Body of pancreas (tissue), 4 donors: ENCODE results near the gene QRFPR.

Experiments
- POLR2A ChIP-seq, 3 donors: fragments of 450-650 bp; IDR thresholded peaks; one replicate each; pipeline ENCODE4 v1.6.1; 2016; ENCODE audit warnings: antibody characterized with exemption in 3 of 3, mild to moderate bottlenecking in 2 of 3
- TF ChIP-seq, protein P1 (sequence below), 7 experiments: fragments of 450-650 bp in 4 of 7; fragments of 200-600 bp in 3 of 7; sonication (generic) in 3 of 7; IDR thresholded peaks; one replicate each; pipeline ENCODE4 v1.5.1; 2016 to 2019; ENCODE audit warnings: antibody characterized with exemption in 7 of 7

- TF ChIP-seq, protein P1, sequence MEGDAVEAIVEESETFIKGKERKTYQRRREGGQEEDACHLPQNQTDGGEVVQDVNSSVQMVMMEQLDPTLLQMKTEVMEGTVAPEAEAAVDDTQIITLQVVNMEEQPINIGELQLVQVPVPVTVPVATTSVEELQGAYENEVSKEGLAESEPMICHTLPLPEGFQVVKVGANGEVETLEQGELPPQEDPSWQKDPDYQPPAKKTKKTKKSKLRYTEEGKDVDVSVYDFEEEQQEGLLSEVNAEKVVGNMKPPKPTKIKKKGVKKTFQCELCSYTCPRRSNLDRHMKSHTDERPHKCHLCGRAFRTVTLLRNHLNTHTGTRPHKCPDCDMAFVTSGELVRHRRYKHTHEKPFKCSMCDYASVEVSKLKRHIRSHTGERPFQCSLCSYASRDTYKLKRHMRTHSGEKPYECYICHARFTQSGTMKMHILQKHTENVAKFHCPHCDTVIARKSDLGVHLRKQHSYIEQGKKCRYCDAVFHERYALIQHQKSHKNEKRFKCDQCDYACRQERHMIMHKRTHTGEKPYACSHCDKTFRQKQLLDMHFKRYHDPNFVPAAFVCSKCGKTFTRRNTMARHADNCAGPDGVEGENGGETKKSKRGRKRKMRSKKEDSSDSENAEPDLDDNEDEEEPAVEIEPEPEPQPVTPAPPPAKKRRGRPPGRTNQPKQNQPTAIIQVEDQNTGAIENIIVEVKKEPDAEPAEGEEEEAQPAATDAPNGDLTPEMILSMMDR (IDR thresholded peaks at IDR 0.05): no peak
- TF ChIP-seq POLR2A (IDR thresholded peaks at IDR 0.05): no peak
Measured at GRCh38 chr4:121353213-121353612, 27.6 kb downstream of the QRFPR start.
